Neural cell (in vitro differentiated cells): ENCODE data around the gene COL2A1. TPM values are rescaled to one million over a fixed set of nuclear protein-coding genes. Genes with fewer than 3 reads are reported as not detected.

Experiments
- H2AFZ ChIP-seq: fragments of 200-600, 300-800 bp; sonication (generic), shearing (Covaris generic); 2 replicates; pipeline ENCODE4 v1.6.0; 2014; ENCODE audit warnings: low read depth, mild to moderate bottlenecking, antibody characterized with exemption, low read length, moderate library complexity
- H3F3A ChIP-seq: fragments of 200-600 bp; shearing (Covaris generic); 2 replicates; pipeline ENCODE4 v1.6.1; 2016; ENCODE audit warnings: mild to moderate bottlenecking, moderate library complexity, mixed read lengths, antibody characterized with exemption, low read length; ENCODE audit not compliant: insufficient read depth, poor library complexity, severe bottlenecking
- H3K27ac ChIP-seq: fragments of 200-600, 300-800 bp; sonication (generic), shearing (Covaris generic); 2 replicates; pipeline ENCODE4 v1.5.1; 2014; ENCODE audit warnings: mild to moderate bottlenecking, low read length, moderate library complexity
- H3K27me3 ChIP-seq: fragments of 300-800, 200-600 bp; sonication (generic), shearing (Covaris generic); 2 replicates; pipeline ENCODE4 v1.6.0; 2014; ENCODE audit warnings: mild to moderate bottlenecking, low read depth, low read length, moderate library complexity; ENCODE audit not compliant: insufficient read depth
- H3K36me3 ChIP-seq: fragments of 300-800, 200-600 bp; sonication (generic), shearing (Covaris generic); 2 replicates; pipeline ENCODE4 v1.5.1; 2014; ENCODE audit warnings: mild to moderate bottlenecking, antibody characterized with exemption, low read length, moderate library complexity; ENCODE audit not compliant: insufficient read depth
- H3K4me2 ChIP-seq: fragments of 300-800, 200-600 bp; sonication (generic), shearing (Covaris generic); 2 replicates; pipeline ENCODE4 v1.6.0; 2014; ENCODE audit warnings: mild to moderate bottlenecking, low read length
- H3K4me3 ChIP-seq: fragments of 300-800, 200-600 bp; sonication (generic), shearing (Covaris generic); 2 replicates; pipeline ENCODE4 v1.5.1; 2014; ENCODE audit warnings: mild to moderate bottlenecking, low read length, moderate library complexity
- H3K79me2 ChIP-seq: fragments of 200-600 bp; shearing (Covaris generic); replicated peaks from 2 replicates; pipeline ENCODE4 v1.6.0; 2014; ENCODE audit warnings: mild to moderate bottlenecking, low read length, moderate library complexity; ENCODE audit not compliant: insufficient read depth
- H3K9ac ChIP-seq: fragments of 300-800, 200-600 bp; sonication (generic), shearing (Covaris generic); 2 replicates; pipeline ENCODE4 v1.6.1; 2016; ENCODE audit warnings: mild to moderate bottlenecking, low read length, mixed read lengths
- H3K9me2 ChIP-seq: fragments of 200-600 bp; shearing (Covaris generic); 2 replicates; pipeline ENCODE4 v1.6.1; 2016; ENCODE audit warnings: mild to moderate bottlenecking, low read length, mixed read lengths; ENCODE audit not compliant: insufficient read depth
- H3K9me3 ChIP-seq: fragments of 200-600, 300-800 bp; sonication (generic), shearing (Covaris generic); 2 replicates; pipeline ENCODE4 v1.6.1; 2016; ENCODE audit warnings: mild to moderate bottlenecking, mixed run types, low read length, moderate library complexity, mixed read lengths
- H4K20me1 ChIP-seq: fragments of 200-600 bp; shearing (Covaris generic); 2 replicates; pipeline ENCODE4 v1.6.1; 2016; ENCODE audit warnings: mild to moderate bottlenecking, mixed run types; ENCODE audit not compliant: insufficient read depth
- CTCF ChIP-seq: fragments of 450-650 bp; IDR thresholded peaks from 2 replicates; pipeline ENCODE4 v1.5.1; 2014; ENCODE audit warnings: antibody characterized with exemption, mild to moderate bottlenecking, moderate library complexity; ENCODE audit not compliant: poor library complexity, severe bottlenecking
- EP300 ChIP-seq: fragments of 450-650 bp; conservative IDR thresholded peaks from 2 replicates; pipeline ENCODE4 v1.6.1; 2014; ENCODE audit warnings: antibody characterized with exemption, mild to moderate bottlenecking, moderate library complexity; ENCODE audit not compliant: poor library complexity, severe bottlenecking
- EZH2 ChIP-seq: fragments of 200-600, 300-800 bp; shearing (Covaris generic), sonication (generic); IDR thresholded peaks from 2 replicates; pipeline ENCODE4 v1.6.1; 2014; ENCODE audit warnings: antibody characterized with exemption, low read length, borderline replicate concordance, mild to moderate bottlenecking; ENCODE audit not compliant: insufficient read depth, poor library complexity, severe bottlenecking
- MXI1 ChIP-seq: fragments of 450-650 bp; conservative IDR thresholded peaks from 2 replicates; pipeline ENCODE4 v1.6.1; 2014; ENCODE audit warnings: antibody characterized with exemption, mild to moderate bottlenecking; ENCODE audit not compliant: poor library complexity, severe bottlenecking
- POLR2AphosphoS5 ChIP-seq: IDR thresholded peaks from 2 replicates; pipeline ENCODE4 v1.6.1; 2012
- RAD21 ChIP-seq: fragments of 450-650 bp; conservative IDR thresholded peaks from 2 replicates; pipeline ENCODE4 v1.6.1; 2014; ENCODE audit warnings: antibody characterized with exemption, mild to moderate bottlenecking, moderate library complexity
- REST ChIP-seq: IDR thresholded peaks from 2 replicates; pipeline ENCODE4 v1.6.1; 2012; ENCODE audit warnings: borderline replicate concordance
- SMC3 ChIP-seq: fragments of 450-650 bp; conservative IDR thresholded peaks from 2 replicates; pipeline ENCODE4 v1.6.1; 2014; ENCODE audit warnings: antibody characterized with exemption, mild to moderate bottlenecking, moderate library complexity; ENCODE audit not compliant: poor library complexity
- TAF1 ChIP-seq: IDR thresholded peaks from 2 replicates; pipeline ENCODE4 v1.6.1; 2012; ENCODE audit warnings: low read depth
- polyA plus RNA-seq: library from polyadenylated mRNA; depleted of rRNA; stranded (reverse); fragments of >200 nt; gene quantifications from 2 replicates; pipeline ENCODE4 v1.2.3, GENCODE V29; 2014

The COL2A1 gene
- polyA plus RNA-seq, 1 donor from 2014 or later, result 1.3 TPM

- Histone ChIP-seq H4K20me1 (no peaks in the 10 kb centered on the region), H3K79me2 (no peaks in the 10 kb centered on the region), H3K27me3 (no peaks in the 10 kb centered on the region), H3K9ac (no peak overlapping the region), H3K4me3 (no peak overlapping the region), H2AFZ (no peak overlapping the region), H3F3A (no peaks in the 10 kb centered on the region), H3K9me3 (no peaks in the 10 kb centered on the region), H3K4me2 (no peak overlapping the region), H3K36me3 (no peaks in the 10 kb centered on the region), H3K9me2 (no peaks in the 10 kb centered on the region), H3K27ac (no peak overlapping the region)
- TF ChIP-seq POLR2AphosphoS5 (no peak), MXI1 (no peak), RAD21 (no peak), EP300 (no peak), REST (no peak), EZH2 (no peak), SMC3 (no peak), CTCF (no peak), TAF1 (no peak)
Observed at GRCh38 chr12:48037267-48037915, 33.1 kb upstream of the COL2A1 start.

- no peak overlapping the region for H3K27ac ChIP-seq
- TF ChIP-seq EP300 (no peak), REST (no peak), CTCF (no peak), MXI1 (no peak)
- no peaks in the 10 kb centered on the region for H3K9me2 ChIP-seq
- H3K27me3 ChIP-seq, result no peaks in the 10 kb centered on the region
- no peak overlapping the region for H3K4me2 ChIP-seq
- no peak overlapping the region for H3K4me3 ChIP-seq
- H4K20me1 ChIP-seq, result no peaks in the 10 kb centered on the region
- no peaks in the 10 kb centered on the region for H3K9me3 ChIP-seq
- H2AFZ ChIP-seq, result no peak overlapping the region
- H3K36me3 ChIP-seq, result no peaks in the 10 kb centered on the region
- H3F3A ChIP-seq, result no peaks in the 10 kb centered on the region
- H3K79me2 ChIP-seq, result no peaks in the 10 kb centered on the region
- no peak overlapping the region for H3K9ac ChIP-seq
Observed at GRCh38 chr12:48036818-48037217, 32.5 kb upstream of the COL2A1 start.
